Islet precursor cell (in vitro differentiated cells): ENCODE data around the gene TGFBR1.
A peak's percentile ranks its signal among the peaks of the same experiment; 100 is the strongest.

ENCODE experiments used
- DNase-seq: peaks from one replicate; pipeline ENCODE4 v3.0.0-alpha.2; 2018

Gene TGFBR1

DNA sequence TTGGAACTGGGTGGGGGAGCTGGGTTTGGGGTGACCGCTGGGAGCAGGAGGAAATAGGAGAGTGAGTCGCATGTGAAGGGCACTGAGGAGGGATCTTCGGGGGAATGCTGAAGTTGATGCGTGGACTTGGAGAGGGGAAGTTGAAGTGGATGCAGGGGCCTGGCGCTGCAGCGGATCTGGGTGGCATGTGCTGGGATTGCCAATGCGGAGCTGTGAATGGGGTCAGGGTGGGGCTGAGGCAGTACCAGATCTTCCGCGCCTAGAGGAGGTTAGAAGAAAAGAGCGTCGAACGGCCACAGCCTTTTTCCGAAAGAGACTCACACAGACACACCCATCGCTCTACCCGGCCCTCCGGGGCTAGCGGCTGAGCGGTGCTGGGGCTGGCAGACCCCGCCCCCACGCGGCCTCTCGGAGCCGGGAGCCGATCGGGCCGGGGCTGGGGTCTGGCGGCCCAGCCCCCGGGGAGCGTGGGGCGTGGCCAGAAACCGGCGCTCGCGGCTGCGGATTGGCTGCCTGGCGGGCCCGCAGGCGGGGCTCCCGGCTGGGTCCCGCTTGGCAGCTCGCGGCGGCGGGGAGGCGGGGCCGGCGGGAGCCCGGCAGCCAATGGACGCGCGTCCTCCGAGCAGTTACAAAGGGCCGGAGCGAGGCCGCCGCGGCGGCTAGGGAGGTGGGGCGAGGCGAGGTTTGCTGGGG is at the start of gene TGFBR1:
Gene TGFBR1 (plus strand): TSS at position 655 of the 693 bp plus-strand sequence. CDS start 93 bp downstream, outside the sequence.
- DNase-seq = peak; percentile 98

DNA sequence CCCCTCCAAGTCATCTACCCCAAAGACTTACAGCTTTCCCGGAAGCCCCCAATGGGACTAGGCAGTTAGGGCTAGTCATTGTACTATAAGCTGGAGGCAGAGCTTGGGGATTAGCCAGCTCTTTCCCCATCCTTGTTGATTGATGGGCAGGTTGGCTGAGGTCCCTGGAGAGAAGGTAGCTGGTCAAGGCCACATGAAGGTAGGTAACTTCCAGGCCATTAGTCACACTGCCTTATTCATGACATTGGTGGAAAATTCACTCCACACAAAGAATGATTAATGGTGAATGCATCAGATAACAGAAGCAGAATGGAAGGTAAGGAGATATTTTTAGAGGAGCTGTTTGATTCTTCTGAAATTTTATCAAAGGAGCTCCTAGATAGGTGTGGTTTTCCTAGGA is 49.5 kb upstream of the TGFBR1 start:
- no peak for DNase-seq

DNA sequence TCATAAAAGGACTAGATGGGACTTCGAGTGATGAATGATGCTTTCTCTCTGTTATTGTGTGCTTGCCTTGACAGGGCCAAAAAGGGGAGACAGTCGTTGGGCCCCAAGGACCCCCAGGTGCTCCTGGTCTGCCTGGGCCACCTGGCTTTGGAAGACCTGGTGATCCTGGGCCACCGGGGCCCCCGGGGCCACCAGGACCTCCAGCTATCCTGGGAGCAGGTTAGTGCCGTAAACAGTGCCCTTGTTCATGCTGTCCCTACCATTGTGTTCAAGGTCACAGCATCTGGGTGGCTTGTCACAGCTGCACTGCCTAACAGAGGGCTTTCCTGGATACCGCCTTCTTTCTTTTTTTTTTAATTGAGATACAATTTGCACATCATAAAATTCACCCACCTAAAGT is 48.7 kb upstream of the TGFBR1 start:
- DNase-seq = peak; percentile 10

DNA sequence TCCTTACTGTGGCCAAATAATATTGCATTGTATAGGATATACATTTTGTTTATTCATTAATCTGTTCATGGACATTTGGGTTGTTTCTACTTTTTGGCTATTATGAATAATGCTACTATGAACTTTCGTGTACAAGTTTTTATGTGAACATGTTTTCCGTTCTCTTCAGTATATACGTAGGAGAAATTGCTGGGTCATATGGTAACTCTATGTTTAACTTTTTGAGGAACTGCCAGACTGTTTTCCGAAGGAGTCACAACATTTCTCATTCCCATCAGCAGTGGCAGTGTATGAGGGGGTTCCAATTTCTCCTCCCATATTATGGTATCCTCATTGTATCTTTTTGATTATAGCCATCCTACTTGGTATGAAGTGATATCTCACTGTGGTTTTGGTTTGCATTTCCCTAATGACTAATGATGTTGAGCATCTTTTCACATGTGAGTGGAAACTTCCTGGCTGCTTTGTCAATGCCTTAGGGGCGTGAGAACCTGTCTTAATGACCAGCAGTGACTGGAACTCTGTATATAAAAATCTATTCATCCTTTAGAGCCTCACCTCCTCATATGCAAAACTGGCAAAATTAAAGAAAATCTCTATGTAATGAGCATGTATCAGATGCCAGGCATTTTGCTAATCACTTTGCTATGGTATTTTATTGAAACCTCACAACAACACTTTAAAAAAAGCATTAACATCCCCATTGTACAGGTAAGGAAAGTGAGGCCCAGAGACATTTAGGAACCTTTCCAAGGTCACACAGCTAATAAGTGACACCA is 47.8 kb upstream of the TGFBR1 start:
- DNase-seq = no peak

DNA sequence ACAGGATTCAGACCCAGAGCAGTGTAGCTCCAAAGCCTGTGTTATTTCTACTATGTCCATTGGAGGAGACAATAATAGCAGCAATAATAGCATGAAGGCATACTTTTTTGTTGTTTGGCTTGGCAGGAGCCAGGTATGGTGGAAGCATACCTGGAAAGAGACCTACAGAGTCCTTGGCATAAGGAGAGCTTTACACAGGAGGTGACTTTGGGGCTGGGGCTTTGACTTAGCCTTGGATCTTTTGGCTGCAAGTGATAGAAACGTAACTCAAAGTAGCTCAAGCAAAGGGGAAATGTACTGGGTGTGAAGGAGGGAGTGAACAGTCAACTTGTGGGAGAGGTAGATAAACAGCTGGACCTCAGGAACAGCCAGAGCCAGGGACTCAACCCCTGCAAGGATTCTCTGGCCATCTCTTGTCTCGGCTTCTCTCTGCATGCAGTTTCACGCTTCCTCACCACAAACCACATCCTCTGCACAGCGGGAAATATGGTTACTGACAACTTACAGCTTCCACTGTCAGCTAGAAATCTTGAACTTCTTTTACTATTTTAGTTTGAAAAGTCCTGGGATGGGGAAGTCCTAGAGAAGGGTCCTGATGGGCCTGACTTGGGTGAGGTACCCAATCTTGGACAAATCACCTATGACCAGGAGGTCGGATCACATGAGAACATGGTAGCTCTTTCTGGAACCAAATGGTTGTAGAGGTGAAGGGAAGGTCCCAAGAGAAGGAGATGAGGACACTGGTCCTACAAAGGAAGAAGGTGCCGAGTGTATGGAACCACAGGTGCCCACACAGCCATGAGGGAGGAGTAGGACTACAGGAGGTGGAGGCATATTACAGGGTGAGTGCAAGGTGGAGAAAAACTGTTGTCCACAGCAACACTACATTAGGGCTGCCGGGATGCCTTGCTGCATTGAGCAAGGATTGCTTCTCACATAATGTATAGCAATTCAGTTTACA is 47.0 kb upstream of the TGFBR1 start:
- peak; percentile 63 for DNase-seq

DNA sequence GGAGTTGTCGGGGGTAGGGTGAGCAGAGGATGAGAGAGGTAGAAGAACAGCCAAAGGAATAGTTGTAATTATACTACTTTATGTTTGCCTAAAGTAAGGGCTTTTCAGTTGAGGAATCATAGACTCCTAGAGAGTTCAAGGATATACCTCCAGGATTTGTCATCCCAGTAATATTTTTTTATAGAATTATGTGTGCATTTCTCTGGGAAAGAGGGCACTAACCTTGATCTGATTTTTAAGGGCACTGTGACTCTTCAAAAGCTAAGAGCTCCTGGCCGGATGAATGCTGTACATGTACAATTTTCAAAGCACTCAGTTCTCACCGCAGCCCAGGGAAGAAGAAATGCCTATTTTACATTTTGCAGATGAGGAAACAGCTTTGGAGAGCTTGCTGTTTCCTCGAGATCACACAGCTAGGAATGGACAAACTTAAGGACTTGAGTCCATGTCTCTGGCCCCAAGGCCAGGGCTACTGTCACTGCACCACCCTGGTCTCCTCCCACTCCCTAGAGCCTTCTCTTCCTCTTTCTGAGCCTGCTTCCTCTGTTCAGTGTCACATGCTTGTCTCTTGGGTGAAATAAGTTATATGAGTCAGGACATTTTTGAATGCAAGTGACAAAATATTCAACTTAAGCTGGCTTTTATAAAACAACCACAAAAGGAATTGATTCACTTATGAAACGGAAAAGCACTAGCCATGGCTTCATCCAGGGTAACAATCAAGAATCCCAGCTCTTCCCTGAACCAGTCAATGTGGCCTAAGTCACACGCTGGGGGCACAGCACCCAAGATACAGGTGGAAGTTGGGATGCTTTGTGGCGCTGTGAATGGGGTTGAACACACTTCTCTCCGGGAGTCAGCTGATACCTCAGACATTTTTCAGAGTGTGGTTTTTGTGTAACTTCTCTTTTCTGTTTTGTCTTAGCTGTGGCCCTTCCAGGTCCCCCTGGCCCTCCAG is 45.7 kb upstream of the TGFBR1 start:
- no peak for DNase-seq

DNA sequence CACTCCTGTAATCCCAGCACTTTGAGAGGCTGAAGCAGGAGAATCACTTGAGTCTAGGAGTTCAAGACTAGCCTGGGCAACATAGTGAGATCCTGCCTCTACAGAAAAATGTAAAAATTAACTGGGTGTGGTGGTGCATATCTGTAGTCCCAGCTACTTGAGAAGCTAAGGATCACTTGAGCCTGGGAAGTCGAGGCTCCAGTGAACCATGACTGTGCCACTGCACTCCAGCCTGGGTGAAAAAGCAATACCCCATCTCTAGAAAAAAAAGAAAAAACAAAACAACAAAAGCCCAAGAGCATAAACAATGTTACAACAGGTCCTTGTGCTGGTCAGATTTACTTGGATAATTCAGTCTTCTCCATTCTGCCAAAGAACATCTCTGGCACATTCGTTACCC is 44.3 kb upstream of the TGFBR1 start:
- no peak for DNase-seq

DNA sequence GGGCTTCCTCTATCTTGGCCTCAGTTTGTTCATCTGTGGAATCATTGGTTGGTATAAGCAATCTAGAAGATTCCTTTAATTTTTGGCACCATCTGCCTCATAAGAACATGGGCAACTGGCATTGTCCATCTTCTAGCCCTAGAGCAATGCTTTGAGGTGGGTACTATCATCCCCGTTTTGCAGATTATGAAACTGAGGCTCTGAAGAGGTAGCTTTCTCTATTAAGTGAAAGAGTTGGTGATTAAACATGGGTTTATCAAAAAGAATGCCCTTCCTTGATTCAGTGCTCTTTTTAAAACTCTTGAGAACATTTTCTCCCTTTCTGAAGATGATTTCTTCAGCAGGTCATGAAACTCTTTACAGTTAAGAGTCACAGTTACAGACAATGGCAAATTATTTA is 42.4 kb upstream of the TGFBR1 start:
- no peak for DNase-seq

DNA sequence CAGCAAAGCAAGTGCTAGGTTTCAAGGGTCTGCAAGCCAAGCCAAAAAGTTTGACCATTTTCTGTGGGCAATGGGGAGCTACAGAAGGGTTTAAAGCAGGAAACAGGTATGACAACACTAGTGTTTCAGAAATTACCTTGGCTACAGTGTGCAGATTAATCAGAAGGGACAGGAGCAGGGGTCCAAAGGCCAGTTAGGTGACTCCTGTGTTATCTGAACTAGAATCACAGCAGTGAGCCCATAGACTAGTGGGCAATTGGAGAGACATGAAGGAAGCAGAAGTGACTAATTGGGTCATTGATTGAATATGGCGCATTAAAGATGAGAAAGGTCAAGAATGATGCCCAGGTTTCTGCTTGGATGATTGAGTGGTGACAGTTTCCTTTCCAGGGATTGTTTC is 41.4 kb upstream of the TGFBR1 start:
- no peak for DNase-seq

DNA sequence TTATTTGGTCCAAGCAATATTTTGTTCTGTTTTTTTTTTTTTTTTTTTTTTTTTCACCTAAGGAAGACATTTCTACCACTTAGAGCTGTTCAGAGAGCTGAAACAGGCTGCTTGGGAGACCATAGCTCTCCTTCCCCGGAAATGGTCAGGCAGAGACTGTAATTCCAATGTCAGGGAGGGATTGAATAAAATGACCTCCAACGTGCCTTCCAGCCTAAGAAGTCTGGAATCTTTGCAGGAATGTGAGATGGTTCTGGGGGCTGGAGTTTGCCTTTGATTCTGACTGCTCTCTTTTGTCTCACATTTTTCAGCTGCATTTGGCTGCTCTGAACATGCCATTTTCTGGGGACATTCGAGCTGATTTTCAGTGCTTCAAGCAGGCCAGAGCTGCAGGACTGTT is 38.3 kb upstream of the TGFBR1 start:
- DNase-seq = peak; percentile 62

DNA sequence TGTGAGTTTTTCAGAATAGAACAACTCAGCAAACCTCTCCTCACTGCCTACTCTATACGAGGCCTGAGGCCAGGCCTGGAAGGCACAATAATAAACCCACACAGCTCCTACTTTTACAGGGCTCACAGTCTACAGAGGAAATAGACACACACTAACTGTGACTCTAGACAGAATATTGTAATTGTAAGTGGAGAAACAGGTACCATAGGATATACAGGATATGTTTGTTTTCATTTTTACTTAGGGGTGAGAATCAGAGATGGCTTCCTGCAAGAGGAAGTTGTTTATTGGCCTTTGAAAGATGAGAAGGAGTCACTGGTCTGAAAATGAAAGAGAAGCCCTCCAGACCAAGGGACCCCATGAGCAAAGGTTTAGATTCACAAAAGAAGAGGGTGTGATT is 35.8 kb upstream of the TGFBR1 start:
- DNase-seq = no peak

DNA sequence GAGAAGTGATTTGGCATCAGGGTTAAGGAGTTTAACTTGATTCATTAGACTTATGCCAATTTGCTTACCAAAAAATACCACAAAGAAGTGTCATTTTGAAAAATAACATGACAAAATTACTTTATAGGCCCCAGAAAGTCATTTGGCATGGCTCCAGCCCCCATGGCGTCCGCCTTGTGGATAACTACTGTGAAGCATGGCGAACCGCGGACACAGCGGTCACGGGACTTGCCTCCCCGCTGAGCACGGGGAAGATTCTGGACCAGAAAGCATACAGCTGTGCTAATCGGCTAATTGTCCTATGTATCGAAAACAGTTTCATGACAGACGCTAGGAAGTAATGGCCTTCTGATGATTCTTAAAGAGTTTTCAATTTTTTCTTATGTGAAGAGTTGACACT is 35.4 kb upstream of the TGFBR1 start:
- DNase-seq = no peak

DNA sequence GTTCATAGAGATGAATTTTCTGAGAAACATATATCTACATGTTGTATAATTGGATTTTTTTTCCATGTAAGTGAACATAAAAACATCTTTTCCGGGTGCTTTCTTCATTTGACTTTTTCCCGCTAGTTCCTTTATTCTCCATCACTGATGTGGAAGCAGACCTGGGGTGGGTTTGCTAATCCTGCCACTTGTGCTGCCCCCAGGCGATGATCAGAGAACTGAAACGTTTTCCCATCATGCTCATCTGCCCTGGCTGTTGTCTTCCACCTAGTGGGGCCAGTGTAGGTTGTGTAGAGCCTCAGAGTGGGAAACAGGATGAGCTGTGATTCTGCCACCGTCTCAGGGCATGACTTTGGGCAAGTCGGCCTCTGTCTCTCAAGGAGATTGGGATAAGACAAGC is 34.2 kb upstream of the TGFBR1 start:
- DNase-seq = no peak

DNA sequence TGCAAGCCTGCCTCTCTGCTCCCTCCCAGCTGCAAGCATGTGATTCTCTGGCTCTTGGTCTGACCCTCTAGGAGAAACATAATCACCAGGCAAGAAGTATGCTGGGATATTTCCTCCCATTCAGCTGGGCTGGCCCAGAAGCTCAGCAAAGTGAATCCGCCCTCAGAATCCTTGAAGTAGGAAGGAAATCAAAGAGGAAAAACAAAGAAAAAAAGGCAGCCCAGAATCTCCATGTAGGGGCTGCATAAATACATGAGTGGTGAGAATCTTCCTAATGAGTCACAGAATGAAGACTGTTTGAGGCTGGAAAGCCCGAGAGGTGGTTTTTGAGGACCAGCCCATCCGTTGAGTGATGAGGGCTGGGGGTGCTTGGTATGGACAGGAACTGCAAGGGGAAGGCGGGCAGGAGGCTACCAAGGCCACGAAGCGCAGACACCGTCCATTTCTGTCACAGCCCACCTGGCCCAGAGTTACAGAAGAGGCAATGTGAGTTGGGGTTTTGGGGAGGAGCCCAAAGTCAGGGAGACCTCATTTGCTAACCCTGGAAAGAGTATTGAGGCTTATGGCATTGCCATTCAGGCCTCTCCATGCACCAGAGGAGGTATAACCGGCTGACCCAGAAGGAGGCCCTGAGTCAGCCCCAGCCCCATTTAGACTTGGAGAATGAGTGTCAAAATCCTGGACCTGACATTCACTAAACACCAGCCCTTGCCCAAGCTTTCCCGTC is 33.4 kb upstream of the TGFBR1 start:
- DNase-seq = no peak

DNA sequence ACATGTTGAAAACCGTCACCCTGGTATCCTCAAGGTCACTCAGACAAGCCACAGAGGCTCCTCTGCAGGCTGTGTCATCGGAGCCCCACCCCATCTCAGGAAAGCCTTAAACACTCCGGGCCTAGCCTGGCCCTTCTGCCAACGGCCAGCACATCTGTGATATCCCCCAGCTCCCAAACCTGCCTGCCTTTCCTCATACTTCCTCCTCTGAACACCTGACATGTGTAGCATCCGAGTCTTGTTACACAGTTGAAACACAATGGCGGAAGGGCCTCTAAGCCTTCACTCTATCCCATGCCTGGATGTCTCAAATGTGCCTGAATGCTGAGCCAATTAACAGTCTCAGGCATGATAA is 32.9 kb upstream of the TGFBR1 start:
- DNase-seq = no peak

DNA sequence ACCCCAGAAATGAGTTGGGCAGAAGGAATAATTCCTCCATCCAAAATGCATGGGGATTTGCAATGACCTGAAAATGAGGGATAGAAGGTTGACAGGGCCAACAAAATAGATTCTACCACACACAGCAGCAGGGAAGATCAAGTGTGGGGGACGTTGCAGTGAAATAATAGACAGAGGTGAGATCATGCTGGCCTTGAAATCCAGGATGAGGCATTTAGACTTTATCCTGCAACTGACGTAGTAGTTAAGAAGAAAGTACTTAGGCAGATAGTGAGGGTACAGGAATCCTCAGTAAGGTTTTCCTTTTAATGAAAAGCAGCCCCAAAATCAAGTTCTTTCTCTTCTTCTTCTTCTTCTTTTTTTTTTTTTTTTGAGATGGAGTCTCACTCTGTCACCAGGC is 31.6 kb upstream of the TGFBR1 start:
- DNase-seq = no peak

DNA sequence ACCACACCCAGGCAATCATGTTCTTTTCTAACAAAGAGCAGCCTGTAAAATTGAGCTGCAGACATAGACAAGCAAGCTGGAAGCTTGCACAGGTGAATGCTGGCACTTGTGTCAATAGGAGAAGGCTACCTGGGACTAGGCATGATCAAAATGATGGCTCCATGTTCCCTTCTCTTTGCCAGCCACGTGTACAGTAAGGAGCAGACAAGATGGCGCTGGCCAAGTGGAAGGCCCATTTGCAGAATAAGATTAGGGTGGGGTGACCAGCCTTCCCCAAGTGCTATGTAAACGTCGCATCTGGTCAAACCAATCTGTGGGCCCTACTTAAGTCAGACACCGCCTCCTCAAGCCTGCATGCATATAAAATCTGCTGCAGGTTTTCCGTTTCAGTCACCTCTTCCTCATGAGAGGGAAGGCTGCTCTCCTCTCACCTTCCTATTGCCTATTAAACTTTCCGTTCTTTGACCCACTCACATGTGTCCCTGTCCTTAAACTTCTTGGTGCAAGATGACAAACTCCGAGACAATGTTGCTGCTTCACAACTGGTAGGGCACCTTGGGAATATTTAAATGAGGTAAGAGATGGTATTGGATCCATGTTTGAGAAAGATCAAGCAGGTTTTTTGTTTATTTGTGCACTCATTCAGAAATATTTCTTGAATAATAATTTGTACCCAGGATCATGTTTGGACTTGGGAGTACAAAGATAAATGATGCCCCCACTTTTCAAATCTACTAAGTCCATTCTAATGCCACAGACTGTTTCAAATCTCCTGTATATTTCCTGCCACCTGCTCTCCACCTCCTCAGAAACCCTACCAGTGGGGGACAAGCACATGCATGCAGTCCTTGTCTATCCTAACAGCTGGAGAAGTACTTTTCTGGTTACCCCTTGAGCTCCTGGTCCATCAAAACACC is 30.7 kb upstream of the TGFBR1 start:
- DNase-seq = peak; percentile 25

DNA sequence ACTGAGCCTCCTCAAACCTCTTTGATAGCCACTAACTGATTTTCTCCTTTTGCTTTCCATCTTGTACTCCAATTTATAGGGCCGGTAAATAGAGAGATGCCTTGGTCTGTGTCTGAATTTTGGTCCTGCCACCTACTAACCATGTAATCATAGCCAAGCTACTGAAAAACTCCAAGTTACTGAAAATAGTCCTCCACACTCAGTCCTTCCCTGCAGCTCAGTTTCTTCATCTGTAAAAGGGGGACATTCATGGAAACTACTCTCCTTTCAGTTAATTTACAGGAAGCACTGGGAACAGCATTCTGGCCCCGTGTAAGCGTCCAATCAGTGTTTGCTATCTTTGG is 30.0 kb upstream of the TGFBR1 start:
- no peak for DNase-seq

DNA sequence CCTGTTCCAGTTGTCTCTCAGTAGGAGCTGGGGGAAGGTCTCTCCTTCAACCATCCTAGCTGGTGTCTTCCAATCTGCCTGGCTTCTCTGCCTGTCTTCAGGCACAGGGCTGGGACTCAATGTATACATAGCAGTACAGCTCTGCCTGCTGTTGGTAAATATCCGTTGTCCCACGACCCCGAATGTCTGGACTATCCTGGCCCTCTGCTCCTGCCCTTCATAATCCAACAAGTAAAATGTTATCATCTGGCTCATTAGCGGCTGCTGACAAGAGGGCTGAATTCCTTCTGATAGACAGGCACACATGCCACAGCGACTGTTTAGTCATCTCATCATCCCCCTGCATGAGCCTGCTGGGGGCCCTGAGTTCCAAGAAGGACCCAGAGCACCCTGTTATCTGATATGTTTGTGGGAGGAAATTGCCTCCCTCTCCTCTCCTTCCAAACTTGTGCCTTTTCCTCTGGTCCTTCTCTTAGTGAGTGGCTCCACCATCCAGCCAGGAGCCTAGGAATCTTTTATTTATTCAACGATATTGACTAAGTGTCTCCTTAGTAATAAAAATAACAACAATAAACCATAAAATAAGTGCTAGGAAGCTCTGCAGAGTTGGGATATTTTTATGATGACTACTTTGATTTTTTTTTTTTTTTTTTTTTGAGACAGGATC is 29.5 kb upstream of the TGFBR1 start:
- DNase-seq = peak; percentile 74

DNA sequence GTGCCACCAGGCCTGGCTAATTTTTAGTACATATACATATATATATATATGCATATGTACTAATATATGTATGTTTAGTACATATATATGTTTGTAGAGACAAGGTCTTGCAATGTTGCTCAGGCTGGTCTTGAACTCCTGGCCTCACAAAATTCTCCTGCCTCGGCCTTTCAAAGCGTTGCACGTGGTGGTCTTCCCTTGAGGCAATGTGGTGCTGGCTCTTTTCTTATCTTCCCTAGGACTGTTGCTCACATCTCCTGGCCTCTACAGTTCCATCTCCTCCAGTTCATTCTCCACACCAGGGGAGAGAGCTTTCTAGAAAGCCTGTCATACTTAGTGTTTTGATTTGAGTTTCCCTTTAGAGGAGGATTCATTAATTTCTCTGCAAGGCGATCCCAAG is 28.9 kb upstream of the TGFBR1 start:
- no peak for DNase-seq
